Activated T-cell treated with anti-CD3 and anti-CD28 coated beads, Interleukin-2, amount 50 U/mL, for 4 hours (primary cell): Measurements from ENCODE around the gene TAF6L. TPM values are rescaled to one million over a fixed set of nuclear protein-coding genes. Genes with fewer than 3 reads are reported as not detected.

Experiments
- ATAC-seq, 2 donors: fragments of 200-7000 bp; cut with Tn5 transposase; one replicate each; pipeline ENCODE4 v1.10.0; 2021
- DNase-seq: peaks from one replicate; pipeline ENCODE4 v3.0.0-alpha.2; 2020
- H3K27me3 Mint-ChIP-seq: one replicate; pipeline ENCODE4 v1.8.0; 2021; ENCODE audit warnings: low read depth, mixed read lengths
- H3K36me3 Mint-ChIP-seq: one replicate; pipeline ENCODE4 v1.8.0; 2022; ENCODE audit warnings: mixed read lengths; ENCODE audit not compliant: insufficient read depth
- H3K4me1 Mint-ChIP-seq: one replicate; pipeline ENCODE4 v1.8.0; 2021; ENCODE audit warnings: low read depth, mixed read lengths
- H3K4me3 Mint-ChIP-seq: one replicate; pipeline ENCODE4 v1.8.0; 2021; ENCODE audit warnings: mild to moderate bottlenecking, moderate library complexity, mixed read lengths
- H3K9me3 Mint-ChIP-seq: one replicate; pipeline ENCODE4 v1.8.0; 2021; ENCODE audit warnings: mixed read lengths
- total RNA-seq, 3 donors: library from RNA; stranded (reverse); gene quantifications; one replicate each; pipeline ENCODE4 v1.2.1, GENCODE V29; 2021

Gene TAF6L
- total RNA-seq, 3 donors from 2014 or later, result 27.2 to 34.3 (median 29.1) TPM

- H3K9me3 Mint-ChIP-seq, result no peaks in the 10 kb centered on the region
- H3K36me3 Mint-ChIP-seq, result peaks cover 5% of the 10 kb centered on the region
- no peaks in the 10 kb centered on the region for H3K27me3 Mint-ChIP-seq
- peak; percentile 70 to 74 for ATAC-seq
- peaks cover 44% of the 10 kb centered on the region for H3K4me1 Mint-ChIP-seq
- peak overlapping the region; percentile 85 for H3K4me3 Mint-ChIP-seq
- DNase-seq, result peak; percentile 79
Measured at GRCh38 chr11:62786318-62787004, 15.3 kb downstream of the TAF6L start.

- H3K27me3 Mint-ChIP-seq, result no peaks in the 10 kb centered on the region
- H3K36me3 Mint-ChIP-seq, result peaks cover 6% of the 10 kb centered on the region
- no peaks in the 10 kb centered on the region for H3K9me3 Mint-ChIP-seq
- peak; percentile 69 to 71 for ATAC-seq
- peak within 1 kb of the TSS; percentile 93 for H3K4me3 Mint-ChIP-seq
- peaks cover 47% of the 10 kb centered on the region for H3K4me1 Mint-ChIP-seq
- peak; percentile 97 for DNase-seq
Measured at GRCh38 chr11:62787005-62787759, 16.0 kb downstream of the TAF6L start, which contains the start of gene TMEM179B. TMEM179B (plus strand) TSS chr11:62787402; CDS start chr11:62787432, 30 bp downstream.

GRCh38 chr11:62788991-62789390, 17.8 kb downstream of the TAF6L start:
- Mint-ChIP-seq H3K4me3 (peak overlapping the region; percentile 93), H3K36me3 (peaks cover 6% of the 10 kb centered on the region), H3K4me1 (peaks cover 54% of the 10 kb centered on the region), H3K27me3 (no peaks in the 10 kb centered on the region), H3K9me3 (no peaks in the 10 kb centered on the region)
- ATAC-seq (no peak), DNase-seq (no peak)

GRCh38 chr11:62789576-62789975, 18.4 kb downstream of the TAF6L start:
- no peak for ATAC-seq
- H3K9me3 Mint-ChIP-seq, result no peaks in the 10 kb centered on the region
- no peaks in the 10 kb centered on the region for H3K27me3 Mint-ChIP-seq
- peaks cover 11% of the 10 kb centered on the region for H3K36me3 Mint-ChIP-seq
- peaks cover 57% of the 10 kb centered on the region for H3K4me1 Mint-ChIP-seq
- no peak for DNase-seq
- peak overlapping the region; percentile 93 for H3K4me3 Mint-ChIP-seq

GRCh38 chr11:62791501-62792201, 20.5 kb downstream of the TAF6L start, which contains the start of gene TMEM223:
TMEM223 (minus strand) TSS chr11:62792006; CDS start chr11:62791994, 12 bp downstream.
- Mint-ChIP-seq H3K27me3 (no peaks in the 10 kb centered on the region), H3K9me3 (no peaks in the 10 kb centered on the region), H3K4me3 (peak within 1 kb of the TSS; percentile 90), H3K36me3 (peaks cover 27% of the 10 kb centered on the region), H3K4me1 (peaks cover 48% of the 10 kb centered on the region)
- DNase-seq (peak; percentile 85), ATAC-seq (peak; percentile 77 to 81)

- H3K4me3 Mint-ChIP-seq, result peak overlapping the region; percentile 90
- no peaks in the 10 kb centered on the region for H3K9me3 Mint-ChIP-seq
- H3K36me3 Mint-ChIP-seq, result peaks cover 29% of the 10 kb centered on the region
- no peak for ATAC-seq
- H3K4me1 Mint-ChIP-seq, result peaks cover 47% of the 10 kb centered on the region
- H3K27me3 Mint-ChIP-seq, result no peaks in the 10 kb centered on the region
- no peak for DNase-seq
Measured at GRCh38 chr11:62792202-62792575, 21.0 kb downstream of the TAF6L start.

GRCh38 chr11:62794201-62794775, 23.1 kb downstream of the TAF6L start:
- no peak overlapping the region for H3K4me3 Mint-ChIP-seq
- no peak for ATAC-seq
- peaks cover 41% of the 10 kb centered on the region for H3K36me3 Mint-ChIP-seq

GRCh38 chr11:62796281-62796680, 25.1 kb downstream of the TAF6L start:
- Mint-ChIP-seq H3K4me3 (no peak overlapping the region), H3K36me3 (peaks cover 53% of the 10 kb centered on the region), H3K27me3 (no peaks in the 10 kb centered on the region), H3K4me1 (peaks cover 13% of the 10 kb centered on the region), H3K9me3 (no peaks in the 10 kb centered on the region)
- DNase-seq (no peak), ATAC-seq (no peak)

More at GRCh38 chr11:62794201-62794775, 23.1 kb downstream of the TAF6L start:
- Mint-ChIP-seq H3K4me1 (peaks cover 31% of the 10 kb centered on the region), H3K27me3 (no peaks in the 10 kb centered on the region), H3K9me3 (no peaks in the 10 kb centered on the region)
- DNase-seq, result no peak

GRCh38 chr11:62799486-62799885, 28.3 kb downstream of the TAF6L start:
- no peaks in the 10 kb centered on the region for H3K27me3 Mint-ChIP-seq

GRCh38 chr11:62801071-62801470, 29.9 kb downstream of the TAF6L start:
- H3K27me3 Mint-ChIP-seq, result no peaks in the 10 kb centered on the region
- no peak for ATAC-seq
- no peak for DNase-seq
- H3K9me3 Mint-ChIP-seq, result no peaks in the 10 kb centered on the region
- H3K4me1 Mint-ChIP-seq, result peaks cover 19% of the 10 kb centered on the region
- H3K36me3 Mint-ChIP-seq, result peaks cover 52% of the 10 kb centered on the region
- no peak overlapping the region for H3K4me3 Mint-ChIP-seq

More at GRCh38 chr11:62799486-62799885, 28.3 kb downstream of the TAF6L start:
- peaks cover 16% of the 10 kb centered on the region for H3K4me1 Mint-ChIP-seq
- H3K36me3 Mint-ChIP-seq, result peaks cover 66% of the 10 kb centered on the region
- no peak overlapping the region for H3K4me3 Mint-ChIP-seq
- ATAC-seq (no peak), DNase-seq (no peak)
- no peaks in the 10 kb centered on the region for H3K9me3 Mint-ChIP-seq

- Mint-ChIP-seq H3K4me1 (peaks cover 27% of the 10 kb centered on the region), H3K4me3 (peak overlapping the region; percentile 100), H3K27me3 (no peaks in the 10 kb centered on the region), H3K36me3 (peaks cover 34% of the 10 kb centered on the region), H3K9me3 (no peaks in the 10 kb centered on the region)
- DNase-seq (no peak), ATAC-seq (peak; percentile 54)
Measured at GRCh38 chr11:62804310-62805075, 33.3 kb downstream of the TAF6L start.

- peak; percentile 95 for DNase-seq
- peak; percentile 79 to 82 for ATAC-seq
- Mint-ChIP-seq H3K4me3 (peak within 1 kb of the TSS; percentile 100), H3K27me3 (no peaks in the 10 kb centered on the region), H3K9me3 (no peaks in the 10 kb centered on the region), H3K36me3 (peaks cover 29% of the 10 kb centered on the region), H3K4me1 (peaks cover 27% of the 10 kb centered on the region)
Measured at GRCh38 chr11:62805076-62805892, 34.1 kb downstream of the TAF6L start, which contains the start of gene NXF1. NXF1 (minus strand) TSS chr11:62805440; CDS start chr11:62805356, 84 bp downstream.
